Pons (tissue), 1 donor: ENCODE results near the gene SLC4A1AP.
A peak's percentile ranks its signal among the peaks of the same experiment; 100 is the strongest.
"Not testable (repeated sequence)": the region's sequence is repeated elsewhere in the genome, so short reads cannot be mapped to it uniquely, and the experiment has no call there.

Experiments used
- DNase-seq: peaks from one replicate; pipeline ENCODE4 v3.0.0-alpha.2; 2016; ENCODE audit warnings: low spot score

Gene SLC4A1AP

DNA sequence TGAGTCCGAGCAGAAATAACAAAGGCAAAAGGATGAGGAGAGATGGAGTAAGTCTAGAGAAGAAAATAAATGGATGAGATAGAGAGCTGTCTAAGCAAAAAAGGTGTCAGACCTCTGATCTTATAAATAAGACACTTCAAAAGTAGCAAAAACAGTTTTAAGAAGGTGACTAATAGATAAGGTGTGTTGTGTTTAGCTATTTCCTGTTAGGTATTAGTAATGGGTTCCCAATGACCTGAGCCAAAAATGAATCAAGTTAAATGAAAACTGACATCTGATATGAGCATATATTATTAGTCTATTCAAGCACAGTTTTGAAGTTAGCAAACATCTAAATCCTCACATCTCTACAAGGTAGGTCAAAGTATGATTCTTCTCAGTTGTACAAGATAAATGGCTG, 10.9 kb upstream of the SLC4A1AP start:
- no peak for DNase-seq

GRCh38 chr2:27653397-27653796, 10.3 kb upstream of the SLC4A1AP start:
- DNase-seq: no peak

DNA sequence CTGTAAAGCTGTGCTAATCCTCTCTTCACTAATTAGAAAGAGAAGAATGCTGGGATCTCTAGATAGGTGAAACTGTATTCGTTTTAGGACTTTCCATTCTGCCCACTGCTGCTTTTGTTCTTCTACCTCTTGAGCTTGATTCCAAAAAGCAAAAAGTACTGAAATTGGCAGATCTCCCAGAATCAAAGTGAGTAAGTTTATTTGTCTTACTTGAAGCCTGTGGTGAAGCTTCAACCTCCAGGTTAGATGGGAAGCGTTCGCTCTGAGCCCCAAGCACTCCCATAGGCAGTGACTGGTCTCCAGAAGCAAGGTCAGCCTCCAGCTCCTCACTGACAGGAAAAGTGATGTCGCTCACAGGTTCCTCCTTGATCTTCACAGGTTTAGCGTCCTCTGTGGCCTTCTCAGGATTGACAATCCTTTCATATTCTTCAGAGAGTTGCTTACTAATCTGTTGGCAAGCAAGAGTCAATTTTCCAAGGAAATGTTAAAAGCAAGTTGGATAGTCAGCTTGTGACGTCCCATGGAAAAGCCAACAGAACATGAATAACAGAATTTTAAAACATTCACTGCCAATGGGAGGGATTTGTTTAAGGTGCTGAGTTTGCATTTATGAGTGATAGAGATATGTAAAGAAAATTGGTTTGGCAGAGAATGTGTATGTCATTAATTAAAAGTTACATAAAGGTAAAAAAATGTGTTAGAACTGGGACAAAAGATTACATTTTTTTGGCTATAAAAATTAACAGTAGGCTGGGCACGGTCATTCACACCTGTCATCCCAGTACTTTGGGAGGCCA, 8.3 kb upstream of the SLC4A1AP start:
- peak; percentile 13 for DNase-seq

GRCh38 chr2:27661371-27661770, 2.3 kb upstream of the SLC4A1AP start:
- no peak for DNase-seq

- DNase-seq: no peak
These were observed 475 bp downstream of the SLC4A1AP start for GRCh38 chr2:27664154-27664574.

- no peak for DNase-seq
These were observed 1.1 kb downstream of the SLC4A1AP start for GRCh38 chr2:27664622-27665363.

DNA sequence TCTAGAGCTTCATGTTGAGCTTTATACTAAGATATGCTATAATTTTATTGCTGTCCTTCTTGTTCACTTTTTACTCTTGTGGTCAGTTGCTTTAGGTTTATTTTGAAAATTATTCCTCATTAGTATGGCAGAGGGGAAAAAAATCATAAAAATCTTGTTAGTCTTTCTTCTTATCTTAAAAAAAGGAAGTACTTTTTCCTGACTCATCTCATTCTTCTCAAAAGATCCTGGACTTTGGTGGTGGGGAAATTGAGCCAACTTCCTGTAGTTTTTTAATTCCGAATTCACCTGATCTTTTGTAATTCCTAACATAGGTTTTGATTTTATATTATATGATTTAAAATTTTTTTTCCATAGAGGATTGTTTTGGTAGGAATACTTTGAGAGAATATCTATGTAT, 3.8 kb downstream of the SLC4A1AP start:
- no peak for DNase-seq

- no peak for DNase-seq
These were observed 7.5 kb downstream of the SLC4A1AP start for GRCh38 chr2:27671235-27671634.

GRCh38 chr2:27672723-27673486, 9.2 kb downstream of the SLC4A1AP start:
- no peak for DNase-seq

GRCh38 chr2:27680571-27680970, 16.9 kb downstream of the SLC4A1AP start:
- DNase-seq: no peak

DNA sequence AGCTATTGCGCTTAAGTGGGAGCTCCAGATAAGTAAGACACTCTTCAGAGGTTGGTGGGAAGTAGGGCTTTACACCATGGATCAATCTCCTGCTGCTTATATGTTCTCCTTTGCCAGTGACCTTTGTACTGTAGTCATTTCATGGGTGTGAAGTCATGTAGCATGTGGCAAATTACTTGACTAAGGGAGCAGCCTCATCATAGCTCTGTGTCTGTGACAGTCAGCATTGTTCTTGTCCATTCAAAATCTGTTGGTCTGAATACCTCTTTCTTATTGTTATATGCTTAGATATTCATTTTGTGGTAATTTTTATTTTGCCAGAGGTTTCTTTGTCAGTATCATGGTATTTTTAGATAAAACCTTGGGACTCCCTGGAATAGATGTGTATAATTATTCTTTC, 18.2 kb downstream of the SLC4A1AP start:
- DNase-seq: no peak

GRCh38 chr2:27682334-27682771, 18.7 kb downstream of the SLC4A1AP start:
- DNase-seq: not testable (repeated sequence)

DNA sequence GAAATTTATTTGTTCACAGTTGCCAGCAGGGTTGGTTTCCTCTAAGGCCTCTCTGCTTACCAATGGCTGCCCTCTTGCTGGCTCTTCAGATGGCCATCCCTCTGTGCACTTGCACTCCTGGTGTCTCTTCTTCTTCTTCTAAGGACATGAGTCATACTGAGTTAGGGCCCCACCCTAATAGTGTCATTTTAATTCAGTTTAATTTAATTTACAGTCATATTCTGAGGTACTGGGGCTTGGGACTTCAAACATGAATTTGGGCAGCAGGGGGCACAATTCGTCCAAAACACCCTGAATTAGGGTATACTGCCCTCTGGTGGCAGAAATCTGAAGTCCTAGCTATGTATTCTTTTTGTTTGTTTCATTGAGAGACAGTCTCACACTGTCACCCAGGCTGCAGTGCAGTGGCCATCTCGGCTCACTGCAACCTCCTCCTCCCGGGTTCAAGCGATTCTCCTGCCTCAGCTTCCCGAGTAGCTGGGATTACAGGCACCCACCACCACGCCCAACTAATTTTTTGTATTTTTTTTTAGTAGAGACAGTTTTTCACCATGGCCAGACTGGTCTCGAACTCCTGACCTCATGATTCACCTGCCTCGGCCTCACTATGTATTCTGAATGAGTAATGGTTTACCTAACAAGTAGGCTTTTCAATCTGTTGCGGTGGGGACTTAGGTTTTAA, 19.8 kb downstream of the SLC4A1AP start:
- peak; percentile 93 for DNase-seq

GRCh38 chr2:27685006-27685405, 21.3 kb downstream of the SLC4A1AP start:
- not testable (repeated sequence) for DNase-seq

GRCh38 chr2:27685577-27685976, 21.9 kb downstream of the SLC4A1AP start:
- DNase-seq: no peak

GRCh38 chr2:27687232-27687631, 23.5 kb downstream of the SLC4A1AP start:
- no peak for DNase-seq

DNA sequence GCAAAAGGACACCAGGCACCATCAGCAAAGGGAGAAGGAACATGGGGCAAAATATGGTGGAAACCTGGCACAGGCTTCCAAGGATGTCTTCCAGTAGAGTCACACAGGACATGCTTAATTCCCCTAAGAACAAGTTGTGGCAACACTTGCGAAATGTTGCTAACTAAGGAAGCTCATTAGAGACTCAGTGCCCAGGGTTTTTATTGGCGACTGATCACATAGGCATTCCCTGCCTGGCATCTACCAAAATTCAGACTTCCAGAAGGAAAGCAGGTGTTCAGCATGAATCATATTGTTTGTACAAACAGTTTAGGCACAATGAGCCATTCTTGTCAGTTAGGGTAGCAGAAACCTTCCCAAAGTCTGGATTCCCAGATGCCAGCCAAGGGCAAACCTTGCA, 25.7 kb downstream of the SLC4A1AP start:
- no peak for DNase-seq

DNA sequence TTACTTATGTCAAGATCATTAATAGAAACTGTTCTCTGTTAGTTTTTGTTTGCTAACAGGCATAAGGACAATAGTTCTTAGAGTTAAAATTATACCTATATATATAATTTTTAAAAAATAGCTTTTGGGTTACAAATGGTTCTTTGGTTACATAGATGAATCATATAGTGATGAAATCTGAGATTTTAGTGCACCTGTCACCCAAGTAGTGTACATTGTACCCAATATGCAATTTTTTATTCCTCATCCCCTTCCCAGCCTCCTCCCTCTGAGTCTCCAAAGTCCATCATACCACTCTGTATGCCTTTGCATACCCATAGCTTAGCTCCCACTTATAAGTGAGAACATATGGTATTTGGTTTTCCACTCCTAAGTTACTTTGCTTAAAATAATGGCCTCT, 26.4 kb downstream of the SLC4A1AP start:
- DNase-seq: no peak

DNA sequence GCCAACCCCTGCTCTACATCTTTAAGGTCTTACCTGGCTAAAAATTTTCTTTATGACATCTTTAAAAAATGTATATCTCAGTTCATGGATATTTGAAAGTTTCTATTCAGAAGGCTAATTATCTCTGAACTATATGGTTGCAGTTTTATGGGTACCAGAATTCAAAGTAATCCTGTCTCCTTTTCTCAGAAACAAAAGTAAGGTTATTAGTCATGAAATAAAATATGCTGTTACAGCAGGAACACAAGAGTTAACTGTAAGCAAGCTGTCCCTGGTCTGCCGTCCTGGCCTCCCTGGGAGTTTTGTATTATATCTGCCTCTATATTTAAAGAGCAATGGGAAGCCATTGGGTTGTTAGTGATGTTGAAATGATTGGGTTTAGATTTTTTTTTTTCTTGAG, 34.0 kb downstream of the SLC4A1AP start:
- DNase-seq: no peak

DNA sequence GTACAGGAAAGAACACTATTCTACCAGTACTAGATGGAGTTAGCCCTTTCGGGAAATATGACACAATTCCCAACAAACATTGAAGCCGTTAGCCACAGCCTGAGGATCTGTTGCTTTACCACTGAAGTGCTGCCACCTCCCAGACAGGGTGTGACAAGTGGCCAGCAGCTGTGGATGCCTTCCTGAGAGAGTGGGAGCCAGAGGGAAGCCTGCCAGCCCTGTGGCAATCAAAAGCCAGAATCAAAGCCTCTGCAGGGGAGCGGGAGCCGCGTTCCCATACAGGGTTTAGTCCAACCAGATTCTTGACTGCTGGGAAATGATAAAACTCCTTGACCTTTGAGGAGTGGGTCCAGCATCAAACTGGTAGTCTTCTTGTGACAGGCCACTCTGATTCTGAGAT, 38.0 kb downstream of the SLC4A1AP start:
- DNase-seq: no peak

DNA sequence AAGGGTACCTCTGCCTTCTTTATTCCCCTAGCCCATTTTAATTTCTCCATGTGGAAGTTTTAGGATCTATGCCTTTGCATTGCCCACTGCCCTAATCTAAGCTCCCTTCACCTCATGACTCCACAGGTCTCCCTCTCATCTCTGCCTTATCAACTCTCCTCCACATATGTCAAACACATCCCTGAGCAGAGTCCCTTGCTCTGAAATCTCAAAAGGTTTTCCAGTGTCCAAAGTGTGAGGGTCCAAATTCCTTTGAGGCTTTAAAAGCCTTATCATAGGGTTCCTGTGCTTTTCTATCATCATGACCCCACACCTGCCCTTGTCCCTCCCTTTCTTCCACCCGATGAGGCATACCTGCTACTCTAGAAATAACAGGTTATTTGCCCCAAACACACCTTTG, 38.6 kb downstream of the SLC4A1AP start:
- DNase-seq: no peak
